HG03039 (cell line): ENCODE results near the gene GPR39.

Source experiments
- ATAC-seq: cut with Tn5 transposase; IDR thresholded peaks from one replicate; pipeline ENCODE4 v1.9.1; 2021; ENCODE audit warnings: mild to moderate bottlenecking, moderate library complexity; ENCODE audit not compliant: unreplicated experiment

Gene GPR39

GRCh38 chr2:132668987-132669907 lies 252.6 kb downstream of the GPR39 start:
- ATAC-seq: no peak

GRCh38 chr2:132669908-132670495 lies 253.4 kb downstream of the GPR39 start, which contains the start of gene LYPD1:
Gene LYPD1 (minus strand): TSS chr2:132670205. CDS start chr2:132669932, 273 bp downstream.
- no peak for ATAC-seq

GRCh38 chr2:132670496-132671150 lies 254.0 kb downstream of the GPR39 start:
- ATAC-seq: no peak

GRCh38 chr2:132671151-132671835 lies 254.7 kb downstream of the GPR39 start:
- no peak for ATAC-seq

- no peak for ATAC-seq
These were observed 260.4 kb downstream of the GPR39 start for GRCh38 chr2:132676999-132677398.

- no peak for ATAC-seq
These were observed 261.1 kb downstream of the GPR39 start for GRCh38 chr2:132677661-132678060.

- no peak for ATAC-seq
These were observed 261.9 kb downstream of the GPR39 start for GRCh38 chr2:132678483-132678882.

- no peak for ATAC-seq
These were observed 263.9 kb downstream of the GPR39 start for GRCh38 chr2:132680544-132680943.

GRCh38 chr2:132681766-132682165 lies 265.2 kb downstream of the GPR39 start:
- ATAC-seq: no peak

GRCh38 chr2:132690664-132691303 lies 274.2 kb downstream of the GPR39 start:
- ATAC-seq: no peak

- no peak for ATAC-seq
These were observed 275.0 kb downstream of the GPR39 start for GRCh38 chr2:132691556-132691955.

GRCh38 chr2:132692816-132693215 lies 276.2 kb downstream of the GPR39 start:
- ATAC-seq: no peak
